DND-41 (cell line): ENCODE results near the gene MYO16.

Source experiments
- CTCF ChIP-seq: IDR thresholded peaks from 2 replicates; pipeline ENCODE4 v1.5.1; 2012; ENCODE audit warnings: borderline replicate concordance, low read length, moderate library complexity, mild to moderate bottlenecking; ENCODE audit not compliant: poor library complexity, severe bottlenecking; ENCODE audit errors: extremely low read depth
- EZH2 ChIP-seq: IDR thresholded peaks from 3 replicates; pipeline ENCODE4 v1.6.1; 2012; ENCODE audit warnings: borderline replicate concordance, low read depth, mild to moderate bottlenecking, moderate library complexity, low read length, inconsistent platforms; ENCODE audit not compliant: severe bottlenecking

GRCh38 chr13:108917581-108917980 lies 288.2 kb downstream of the MYO16 start:
- TF ChIP-seq CTCF: no peak
- no peak for TF ChIP-seq EZH2
